HepG2 (cell line): ENCODE results near the gene NAV2. TPM values are rescaled to one million over a fixed set of nuclear protein-coding genes. Genes with fewer than 3 reads are reported as not detected.
A peak's percentile ranks its signal among the peaks of the same experiment; 100 is the strongest.

Experiments used
- CEBPG ChIP-seq: IDR thresholded peaks from 2 replicates; pipeline ENCODE4 v1.6.1; 2016
- CHCHD3 ChIP-seq: sonication (generic); formaldehyde crosslinking; IDR thresholded peaks from 2 replicates; pipeline ENCODE4 v1.8.0; 2022; ENCODE audit warnings: mild to moderate bottlenecking, missing genetic modification reagents, moderate library complexity
- FLYWCH1 ChIP-seq: sonication (generic); formaldehyde crosslinking; IDR thresholded peaks from 2 replicates; pipeline ENCODE4 v1.8.1; 2023; ENCODE audit warnings: mild to moderate bottlenecking, missing genetic modification reagents
- FOXA1 ChIP-seq, 2 experiments: fragments of 450-650 bp in 1 of 2; sonication (generic) in 1 of 2; formaldehyde crosslinking in 1 of 2; IDR thresholded peaks; 2 replicates each; pipeline versions ENCODE4 v1.4.0 to v1.6.1; 2016 to 2020; ENCODE audit warnings: missing genetic modification reagents in 1 of 2
- GATAD2A ChIP-seq: IDR thresholded peaks from 2 replicates; pipeline ENCODE4 v1.6.1; 2016
- HBP1 ChIP-seq: IDR thresholded peaks from 2 replicates; pipeline ENCODE4 v1.6.1; 2016; ENCODE audit warnings: low read depth, control low read depth
- JUND ChIP-seq: sonication (generic); formaldehyde crosslinking; IDR thresholded peaks from 2 replicates; pipeline ENCODE4 v1.8.0; 2022; ENCODE audit warnings: mild to moderate bottlenecking, missing genetic modification reagents
- KAT8 ChIP-seq: IDR thresholded peaks from 2 replicates; pipeline ENCODE4 v1.6.1; 2016; ENCODE audit warnings: missing genetic modification reagents, missing compliant biosample characterization
- MBNL3 ChIP-seq: fragments of 250-450 bp; sonication (Bioruptor Pico); conservative IDR thresholded peaks from 2 replicates; pipeline ENCODE4 v1.8.0; 2022; ENCODE audit warnings: mild to moderate bottlenecking, inconsistent platforms
- NFE2L2 ChIP-seq: fragments of 150-350 bp; IDR thresholded peaks from 2 replicates; pipeline ENCODE4 v1.6.1; 2014; ENCODE audit warnings: low read length
- NFYC ChIP-seq: IDR thresholded peaks from 2 replicates; pipeline ENCODE4 v1.6.1; 2016; ENCODE audit warnings: missing genetic modification reagents, missing compliant biosample characterization
- PCBP2 ChIP-seq: fragments of 200-400 bp; formaldehyde crosslinking; optimal IDR thresholded peaks from 2 replicates; pipeline ENCODE3; 2018; ENCODE audit warnings: low read length, low read depth; ENCODE audit not compliant: poor library complexity, severe bottlenecking
- POLR2G ChIP-seq: fragments of 200-400 bp; formaldehyde crosslinking; IDR thresholded peaks from 2 replicates; pipeline ENCODE4 v1.6.1; 2018; ENCODE audit warnings: mild to moderate bottlenecking, low read depth, low read length, moderate library complexity
- SNAI1 ChIP-seq: sonication (generic); formaldehyde crosslinking; IDR thresholded peaks from 2 replicates; pipeline ENCODE4 v1.5.0; 2020; ENCODE audit warnings: mild to moderate bottlenecking, missing genetic modification reagents, borderline replicate concordance
- ZBTB7A ChIP-seq: sonication (generic); formaldehyde crosslinking; IDR thresholded peaks from 2 replicates; pipeline ENCODE4 v1.8.0; 2022; ENCODE audit warnings: mild to moderate bottlenecking, missing genetic modification reagents
- ZGPAT ChIP-seq: IDR thresholded peaks from 2 replicates; pipeline ENCODE4 v1.6.1; 2016; ENCODE audit warnings: mild to moderate bottlenecking
- ZNF34 ChIP-seq: sonication (generic); formaldehyde crosslinking; IDR thresholded peaks from 2 replicates; pipeline ENCODE4 v1.4.0; 2020; ENCODE audit warnings: mild to moderate bottlenecking, missing genetic modification reagents, borderline replicate concordance
- ZNF441 ChIP-seq: sonication (generic); formaldehyde crosslinking; IDR thresholded peaks from 2 replicates; pipeline ENCODE4 v1.7.0; 2021; ENCODE audit warnings: missing genetic modification reagents, borderline replicate concordance
- ZNF460 ChIP-seq: sonication (generic); formaldehyde crosslinking; IDR thresholded peaks from 2 replicates; pipeline ENCODE4 v1.5.1; 2020; ENCODE audit warnings: missing genetic modification reagents, mild to moderate bottlenecking, borderline replicate concordance
- ZNF644 ChIP-seq: IDR thresholded peaks from 2 replicates; pipeline ENCODE4 v1.6.1; 2016; ENCODE audit warnings: low read depth
- ZNF878 ChIP-seq: sonication (generic); formaldehyde crosslinking; IDR thresholded peaks from 2 replicates; pipeline ENCODE4 v1.8.1; 2023; ENCODE audit warnings: mild to moderate bottlenecking, missing genetic modification reagents, moderate library complexity
- ZNF879 ChIP-seq: sonication (generic); formaldehyde crosslinking; IDR thresholded peaks from 2 replicates; pipeline ENCODE4 v1.8.1; 2023; ENCODE audit warnings: missing genetic modification reagents
- ZSCAN20 ChIP-seq: sonication (generic); formaldehyde crosslinking; IDR thresholded peaks from 2 replicates; pipeline ENCODE4 v1.4.0; 2020; ENCODE audit warnings: missing genetic modification reagents, mild to moderate bottlenecking, borderline replicate concordance
- polyA plus RNA-seq, 8 experiments: library from polyadenylated mRNA; depleted of rRNA in 3 of 8; stranded (reverse) in 7 of 8; unstranded in 1 of 8; fragments of >200 nt; fragmentation: Illumina TruSeq in 4 of 8; extraction: Trizol in 4 of 8; gene quantifications; 2 replicates each; pipeline versions ENCODE4 v1.2.1 to v1.2.3, GENCODE V29; 2011 to 2016; ENCODE audit warnings: low read depth in 4 of 8, missing spikeins in 1 of 8, mixed read lengths in 1 of 8; ENCODE audit not compliant: insufficient read depth in 1 of 8
- total RNA-seq, 5 experiments: library from RNA; depleted of rRNA; stranded (reverse); fragments of >200 nt; fragmentation: Illumina TruSeq; extraction: Trizol; gene quantifications; 2 replicates each; pipeline ENCODE4 v1.2.3, GENCODE V29; 2016; ENCODE audit warnings: low read depth in 1 of 5
- TF ChIP-seq, protein P1 (sequence below): IDR thresholded peaks from 2 replicates; pipeline ENCODE4 v1.6.1; 2016; ENCODE audit warnings: mild to moderate bottlenecking, missing biosample characterization, missing genetic modification reagents
- TF ChIP-seq, protein P2 (sequence below): sonication (generic); formaldehyde crosslinking; IDR thresholded peaks from 2 replicates; pipeline ENCODE4 v1.5.0; 2020; ENCODE audit warnings: mild to moderate bottlenecking, missing genetic modification reagents
- TF ChIP-seq, protein P3 (sequence below): sonication (generic); formaldehyde crosslinking; IDR thresholded peaks from 2 replicates; pipeline ENCODE4 v1.8.1; 2023; ENCODE audit warnings: mild to moderate bottlenecking, missing genetic modification reagents, borderline replicate concordance

Gene NAV2
- total and polyA plus RNA-seq, 2 of the 13 experiments (the other 11 are each of a cell fraction or from before 2014, with no cell fraction given), result 9.3 to 34.6 TPM

DNA sequence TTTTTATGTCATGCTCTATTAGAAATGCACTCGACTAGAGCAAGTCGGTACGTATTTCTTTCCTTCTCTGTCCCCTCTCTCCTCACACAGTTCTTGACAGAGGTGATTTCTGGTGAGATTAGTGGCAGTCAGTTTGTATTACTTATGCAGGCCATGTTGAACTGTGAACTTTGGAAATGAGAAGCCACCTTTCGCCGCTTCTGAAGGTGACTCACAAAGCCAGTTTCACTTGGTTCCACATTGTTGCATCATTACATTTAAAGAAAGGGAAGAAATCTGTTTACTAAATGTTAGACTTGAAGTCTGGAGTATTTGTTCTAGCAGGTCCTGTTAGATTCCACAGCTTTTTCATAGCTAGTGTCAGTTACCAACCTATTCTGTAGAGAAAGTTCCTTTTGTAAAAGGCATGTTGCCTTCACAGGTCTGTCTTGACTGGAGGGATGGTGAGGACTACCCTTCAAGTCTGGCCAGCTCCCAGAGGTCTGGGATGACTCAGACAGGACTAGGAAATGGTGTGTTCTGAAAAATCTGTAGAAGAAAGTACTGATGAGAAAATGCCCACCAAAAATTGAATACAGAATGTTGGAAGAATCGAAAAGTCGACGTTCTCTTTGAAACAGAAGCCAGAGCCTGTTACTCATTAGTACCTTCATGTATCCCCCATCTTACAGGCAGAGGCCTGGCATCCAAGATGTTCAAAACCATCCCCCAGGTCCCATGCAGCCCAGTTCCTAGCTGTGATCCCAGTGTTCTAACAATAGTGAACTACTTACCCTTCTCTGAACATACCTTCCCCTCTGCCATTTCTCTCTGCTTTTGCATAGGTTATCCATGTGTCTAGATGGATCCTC lies 266.3 kb downstream of the NAV2 start (continued):
- TF ChIP-seq ZGPAT (CRISPR knock-in tag) (peak; percentile 70), ZNF644 (CRISPR knock-in tag) (peak; percentile 55; the same call in 1 of the 2 replicates), SNAI1 (CRISPR knock-in tag) (no peak), HBP1 (CRISPR knock-in tag) (no peak), GATAD2A (CRISPR knock-in tag) (peak; percentile 97), JUND (CRISPR knock-in tag) (peak; percentile 90), POLR2G (peak; percentile 41; the same call in 1 of the 2 replicates), PCBP2 (no peak), ZSCAN20 (CRISPR knock-in tag) (no peak), NFE2L2 (no peak), ZNF34 (CRISPR knock-in tag) (peak; percentile 37; the same call in 1 of the 2 replicates), ZNF441 (CRISPR knock-in tag) (no peak), CEBPG (CRISPR knock-in tag) (peak; percentile 99), CHCHD3 (CRISPR knock-in tag) (no peak), ZNF879 (CRISPR knock-in tag) (no peak), FLYWCH1 (CRISPR knock-in tag) (no peak), FOXA1 (IDR thresholded peaks at IDR 0.05) (no peak), FOXA1 (CRISPR knock-in tag; IDR thresholded peaks at IDR 0.05) (peak; percentile 60), ZBTB7A (CRISPR knock-in tag) (no peak), NFYC (CRISPR knock-in tag) (no peak), KAT8 (CRISPR knock-in tag) (peak; percentile 62; the same call in 1 of the 2 replicates), ZNF460 (no peak), MBNL3 (CRISPR knock-in tag) (no peak), ZNF878 (CRISPR knock-in tag) (0 out of 2 replicates have a peak, but pooled peaks have one; percentile 59)
- TF ChIP-seq, protein P1, sequence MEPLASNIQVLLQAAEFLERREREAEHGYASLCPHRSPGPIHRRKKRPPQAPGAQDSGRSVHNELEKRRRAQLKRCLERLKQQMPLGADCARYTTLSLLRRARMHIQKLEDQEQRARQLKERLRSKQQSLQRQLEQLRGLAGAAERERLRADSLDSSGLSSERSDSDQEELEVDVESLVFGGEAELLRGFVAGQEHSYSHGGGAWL (CRISPR knock-in tag), result no peak
- TF ChIP-seq, protein P2, sequence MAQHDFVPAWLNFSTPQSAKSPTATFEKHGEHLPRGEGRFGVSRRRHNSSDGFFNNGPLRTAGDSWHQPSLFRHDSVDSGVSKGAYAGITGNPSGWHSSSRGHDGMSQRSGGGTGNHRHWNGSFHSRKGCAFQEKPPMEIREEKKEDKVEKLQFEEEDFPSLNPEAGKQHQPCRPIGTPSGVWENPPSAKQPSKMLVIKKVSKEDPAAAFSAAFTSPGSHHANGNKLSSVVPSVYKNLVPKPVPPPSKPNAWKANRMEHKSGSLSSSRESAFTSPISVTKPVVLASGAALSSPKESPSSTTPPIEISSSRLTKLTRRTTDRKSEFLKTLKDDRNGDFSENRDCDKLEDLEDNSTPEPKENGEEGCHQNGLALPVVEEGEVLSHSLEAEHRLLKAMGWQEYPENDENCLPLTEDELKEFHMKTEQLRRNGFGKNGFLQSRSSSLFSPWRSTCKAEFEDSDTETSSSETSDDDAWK (CRISPR knock-in tag), result no peak
- TF ChIP-seq, protein P3, sequence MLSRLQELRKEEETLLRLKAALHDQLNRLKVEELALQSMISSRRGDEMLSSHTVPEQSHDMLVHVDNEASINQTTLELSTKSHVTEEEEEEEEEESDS, result no peak
